Neuronal stem cell (in vitro differentiated cells): ENCODE results near the gene PKD1L1.
A peak's percentile ranks its signal among the peaks of the same experiment; 100 is the strongest.

ENCODE experiments used
- DNase-seq: peaks from one replicate; pipeline ENCODE4 v3.0.0-alpha.2; 2013; ENCODE audit warnings: low spot score
- H2AFZ ChIP-seq: one replicate; pipeline ENCODE4 v1.6.1; 2013; ENCODE audit warnings: mild to moderate bottlenecking, low read length, inconsistent platforms
- H2AK5ac ChIP-seq: 2 replicates; pipeline ENCODE4 v1.6.1; 2013; ENCODE audit warnings: low read depth, mild to moderate bottlenecking, inconsistent platforms, low read length, moderate library complexity, mixed read lengths
- H2BK120ac ChIP-seq: 2 replicates; pipeline ENCODE4 v1.6.1; 2013; ENCODE audit warnings: low read depth, mild to moderate bottlenecking, inconsistent platforms, low read length, moderate library complexity, mixed read lengths
- H2BK12ac ChIP-seq: one replicate; pipeline ENCODE4 v1.6.1; 2013; ENCODE audit warnings: low read length, inconsistent platforms
- H2BK15ac ChIP-seq: 2 replicates; pipeline ENCODE4 v1.6.1; 2013; ENCODE audit warnings: mild to moderate bottlenecking, low read length, inconsistent platforms, mixed read lengths
- H2BK5ac ChIP-seq: one replicate; pipeline ENCODE4 v1.6.1; 2013; ENCODE audit warnings: inconsistent platforms, mild to moderate bottlenecking, low read length, moderate library complexity
- H3K14ac ChIP-seq: one replicate; pipeline ENCODE4 v1.6.1; 2013; ENCODE audit warnings: low read length, inconsistent platforms
- H3K18ac ChIP-seq: 2 replicates; pipeline ENCODE4 v1.6.1; 2013; ENCODE audit warnings: low read length, inconsistent platforms
- H3K23ac ChIP-seq: 2 replicates; pipeline ENCODE4 v1.6.1; 2013; ENCODE audit warnings: low read depth, mild to moderate bottlenecking, mixed read lengths, low read length, inconsistent platforms; ENCODE audit not compliant: poor library complexity
- H3K27ac ChIP-seq: replicated peaks from 3 replicates; pipeline ENCODE4 v1.5.1; 2013; ENCODE audit warnings: low read length, inconsistent platforms
- H3K27me3 ChIP-seq, 3 experiments: 2 replicates each; pipeline ENCODE4 v1.6.1; 2013; ENCODE audit warnings: low read length in 3 of 3, mild to moderate bottlenecking in 2 of 3, inconsistent platforms in 1 of 3, low read depth in 1 of 3, mixed read lengths in 1 of 3, moderate library complexity in 1 of 3; ENCODE audit not compliant: control insufficient read depth in 3 of 3, insufficient read depth in 3 of 3
- H3K36me3 ChIP-seq, 2 donors: replicated peaks in 1 of 2; 2 replicates each; pipeline ENCODE4 v1.6.1; 2013; ENCODE audit warnings: low read length in 2 of 2; ENCODE audit not compliant: control insufficient read depth in 2 of 2, insufficient read depth in 2 of 2
- H3K4ac ChIP-seq: 2 replicates; pipeline ENCODE4 v1.6.1; 2013; ENCODE audit warnings: inconsistent platforms, mild to moderate bottlenecking, low read length, moderate library complexity
- H3K4me1 ChIP-seq, 2 donors: 1 replicate in 1 of 2; 2 replicates in 1 of 2; pipeline ENCODE4 v1.6.1; 2013; ENCODE audit warnings: low read length in 2 of 2, low read depth in 1 of 2; ENCODE audit not compliant: control insufficient read depth in 2 of 2, insufficient read depth in 1 of 2
- H3K4me2 ChIP-seq: one replicate; pipeline ENCODE4 v1.6.1; 2013; ENCODE audit warnings: mild to moderate bottlenecking, low read length, inconsistent platforms; ENCODE audit not compliant: insufficient read depth, poor library complexity, severe bottlenecking
- H3K4me3 ChIP-seq, 2 donors: 2 replicates each; pipeline ENCODE4 v1.5.1; 2013; ENCODE audit warnings: low read length in 2 of 2, mild to moderate bottlenecking in 2 of 2, inconsistent platforms in 1 of 2, moderate library complexity in 1 of 2
- H3K79me1 ChIP-seq: one replicate; pipeline ENCODE4 v1.6.1; 2013; ENCODE audit warnings: low read depth, mild to moderate bottlenecking, inconsistent platforms, low read length, moderate library complexity
- H3K9ac ChIP-seq: one replicate; pipeline ENCODE4 v1.6.1; 2013; ENCODE audit warnings: mild to moderate bottlenecking, low read depth, low read length, inconsistent platforms; ENCODE audit not compliant: poor library complexity
- H3K9me3 ChIP-seq, 2 donors: replicated peaks in 1 of 2; 2 replicates each; pipeline versions ENCODE3 to v1.6.1; 2013; ENCODE audit warnings: low read length in 2 of 2, mild to moderate bottlenecking in 2 of 2, inconsistent platforms in 1 of 2, low read depth in 1 of 2, mixed read lengths in 1 of 2, moderate library complexity in 1 of 2; ENCODE audit not compliant: control insufficient read depth in 2 of 2, insufficient read depth in 1 of 2
- H4K8ac ChIP-seq: one replicate; pipeline ENCODE4 v1.6.1; 2013; ENCODE audit warnings: low read depth, mild to moderate bottlenecking, inconsistent platforms, low read length, moderate library complexity
- H4K91ac ChIP-seq: one replicate; pipeline ENCODE4 v1.6.1; 2013; ENCODE audit warnings: low read length, low read depth, mild to moderate bottlenecking, inconsistent platforms; ENCODE audit not compliant: poor library complexity
- WGBS, 2 donors: extraction: QIAGEN DNeasy Blood & Tissue Kit; methylation state at CpG; one replicate each; pipeline ENCODE4 v1.1.7; 2013; ENCODE audit warnings: missing lambda C conversion rate in 2 of 2, mixed read lengths in 1 of 2; ENCODE audit not compliant: insufficient read length in 2 of 2, insufficient replicate concordance in 1 of 2; ENCODE audit errors: extremely low coverage in 2 of 2; 5-methylcytosine and 5-hydroxymethylcytosine counted together

PKD1L1 gene

GRCh38 chr7:47818796-47819606 is 129.3 kb downstream of the PKD1L1 start:
- Histone ChIP-seq H3K4me3 (no peak overlapping the region), H4K8ac (no peak overlapping the region), H3K4ac (no peak overlapping the region), H2BK120ac (no peak overlapping the region), H3K27ac (no peak overlapping the region), H2AK5ac (no peak overlapping the region), H3K36me3 (no peaks in the 10 kb centered on the region), H2AFZ (no peak overlapping the region), H3K4me2 (no peak overlapping the region), H3K23ac (no peak overlapping the region), H3K18ac (no peak overlapping the region), H3K9ac (no peak overlapping the region), H3K4me1 (peaks cover 0 to 3% of the 10 kb centered on the region in 2 donors), H3K27me3 (no peaks in the 10 kb centered on the region), H3K9me3 (no peaks in the 10 kb centered on the region), H3K79me1 (no peaks in the 10 kb centered on the region), H2BK12ac (no peak overlapping the region), H4K91ac (no peak overlapping the region), H2BK5ac (no peak overlapping the region), H3K14ac (no peak overlapping the region), H2BK15ac (no peak overlapping the region)
- no CpG with 5 or more reads among the region's 6 CpGs for WGBS, 2 donors
- peak; percentile 54 for DNase-seq

GRCh38 chr7:47817917-47818316 is 130.3 kb downstream of the PKD1L1 start:
- Histone ChIP-seq H3K79me1 (no peaks in the 10 kb centered on the region), H3K4me3 (no peak overlapping the region), H3K14ac (no peak overlapping the region), H3K4me1 (peaks cover 0 to 3% of the 10 kb centered on the region in 2 donors), H2BK12ac (no peak overlapping the region), H2AK5ac (no peak overlapping the region), H2BK15ac (no peak overlapping the region), H4K91ac (no peak overlapping the region), H3K18ac (no peak overlapping the region), H3K27me3 (no peaks in the 10 kb centered on the region), H3K23ac (no peak overlapping the region), H3K9me3 (no peaks in the 10 kb centered on the region), H4K8ac (no peak overlapping the region), H2BK5ac (no peak overlapping the region), H3K4ac (no peak overlapping the region), H2BK120ac (no peak overlapping the region), H3K9ac (no peak overlapping the region), H3K4me2 (no peak overlapping the region), H3K36me3 (no peaks in the 10 kb centered on the region), H2AFZ (no peak overlapping the region), H3K27ac (no peak overlapping the region)
- DNase-seq, result no peak
- no CpG with 5 or more reads among the region's 3 CpGs for WGBS, 2 donors

GRCh38 chr7:47816647-47817046 is 131.6 kb downstream of the PKD1L1 start:
- Histone ChIP-seq H3K14ac (no peak overlapping the region), H3K9me3 (no peaks in the 10 kb centered on the region), H2AFZ (no peak overlapping the region), H2BK12ac (no peak overlapping the region), H3K4me1 (peaks cover 0 to 3% of the 10 kb centered on the region in 2 donors), H3K27me3 (no peaks in the 10 kb centered on the region), H3K79me1 (no peaks in the 10 kb centered on the region), H4K91ac (no peak overlapping the region), H3K23ac (no peak overlapping the region), H3K18ac (no peak overlapping the region), H3K9ac (no peak overlapping the region), H3K4me2 (no peak overlapping the region), H3K36me3 (no peaks in the 10 kb centered on the region), H3K27ac (no peak overlapping the region), H2BK5ac (no peak overlapping the region), H2BK15ac (no peak overlapping the region), H2BK120ac (no peak overlapping the region), H4K8ac (no peak overlapping the region), H3K4me3 (no peak overlapping the region), H2AK5ac (peak overlapping the region; percentile 14), H3K4ac (no peak overlapping the region)
- WGBS, 2 donors, result no CpG with 5 or more reads among the region's 4 CpGs
- no peak for DNase-seq

DNA sequence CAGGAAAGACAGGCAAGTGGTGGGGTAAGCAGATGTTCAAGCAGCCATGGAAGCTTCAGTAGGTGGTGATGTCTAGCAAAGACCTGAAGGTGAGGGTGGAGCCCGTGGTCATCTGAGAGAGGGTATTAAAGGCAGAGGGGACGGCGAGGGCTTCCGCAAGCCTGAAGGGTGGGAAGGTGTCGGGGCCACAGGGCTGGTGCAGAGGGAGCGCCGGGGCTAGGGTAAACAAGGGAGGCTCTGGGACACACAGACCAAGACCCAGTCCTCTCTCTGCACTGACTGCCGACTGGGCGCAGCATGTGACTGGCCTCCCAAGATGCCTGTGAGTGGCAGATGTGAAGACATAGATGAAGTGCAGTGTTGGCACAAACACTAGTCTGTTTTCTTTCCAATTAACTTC is 132.4 kb downstream of the PKD1L1 start:
- Histone ChIP-seq H3K4me2 (no peak overlapping the region), H3K4ac (no peak overlapping the region), H3K23ac (no peak overlapping the region), H2AK5ac (peak overlapping the region; percentile 40), H3K9me3 (no peaks in the 10 kb centered on the region), H3K79me1 (no peaks in the 10 kb centered on the region), H4K8ac (no peak overlapping the region), H3K36me3 (no peaks in the 10 kb centered on the region), H2BK12ac (no peak overlapping the region), H3K4me3 (no peak overlapping the region), H3K9ac (no peak overlapping the region), H3K18ac (peak overlapping the region; percentile 61), H3K4me1 (peaks cover 0 to 3% of the 10 kb centered on the region in 2 donors), H4K91ac (no peak overlapping the region), H2BK15ac (peak overlapping the region; percentile 62), H2AFZ (no peak overlapping the region), H3K27me3 (no peaks in the 10 kb centered on the region), H2BK5ac (no peak overlapping the region), H3K14ac (no peak overlapping the region), H3K27ac (no peak overlapping the region), H2BK120ac (no peak overlapping the region)
- DNase-seq, result no peak
- no CpG with 5 or more reads among the region's 9 CpGs for WGBS, 2 donors
